Activated naive CD4-positive, alpha-beta T cell treated with anti-CD3 and anti-CD28 coated beads, Interleukin-2, amount 50 U/mL, for 72 hours (primary cell): ENCODE results near the gene UBE4B. TPM values are rescaled to one million over a fixed set of nuclear protein-coding genes. Genes with fewer than 3 reads are reported as not detected.
"Not testable (repeated sequence)": the region's sequence is repeated elsewhere in the genome, so short reads cannot be mapped to it uniquely, and the experiment has no call there.

Source experiments
- ATAC-seq, 2 donors: fragments of 150-1000 bp; cut with Tn5 transposase; 2 replicates each; pipeline ENCODE4 v1.10.0; 2021; ENCODE audit warnings: mild to moderate bottlenecking in 2 of 2, moderate library complexity in 2 of 2
- DNase-seq, 2 donors: peaks; one replicate each; pipeline ENCODE4 v3.0.0; 2021 to 2022; ENCODE audit warnings: low spot score in 2 of 2
- H3K27ac Mint-ChIP-seq, 2 donors: one replicate each; pipeline ENCODE4 v1.8.0; 2022; ENCODE audit warnings: mild to moderate bottlenecking in 2 of 2, mixed read lengths in 2 of 2
- H3K36me3 Mint-ChIP-seq, 2 donors: one replicate each; pipeline ENCODE4 v1.8.0; 2022; ENCODE audit warnings: mixed read lengths in 2 of 2
- H3K9me3 Mint-ChIP-seq, 2 donors: one replicate each; pipeline ENCODE4 v1.8.0; 2022; ENCODE audit warnings: mixed read lengths in 2 of 2
- total RNA-seq, 2 donors: library from RNA; stranded (reverse); gene quantifications; one replicate each; pipeline ENCODE4 v1.2.3, GENCODE V29; 2022

The UBE4B gene
- total RNA-seq, 2 donors from 2014 or later = 30.0 to 44.4 TPM

DNA sequence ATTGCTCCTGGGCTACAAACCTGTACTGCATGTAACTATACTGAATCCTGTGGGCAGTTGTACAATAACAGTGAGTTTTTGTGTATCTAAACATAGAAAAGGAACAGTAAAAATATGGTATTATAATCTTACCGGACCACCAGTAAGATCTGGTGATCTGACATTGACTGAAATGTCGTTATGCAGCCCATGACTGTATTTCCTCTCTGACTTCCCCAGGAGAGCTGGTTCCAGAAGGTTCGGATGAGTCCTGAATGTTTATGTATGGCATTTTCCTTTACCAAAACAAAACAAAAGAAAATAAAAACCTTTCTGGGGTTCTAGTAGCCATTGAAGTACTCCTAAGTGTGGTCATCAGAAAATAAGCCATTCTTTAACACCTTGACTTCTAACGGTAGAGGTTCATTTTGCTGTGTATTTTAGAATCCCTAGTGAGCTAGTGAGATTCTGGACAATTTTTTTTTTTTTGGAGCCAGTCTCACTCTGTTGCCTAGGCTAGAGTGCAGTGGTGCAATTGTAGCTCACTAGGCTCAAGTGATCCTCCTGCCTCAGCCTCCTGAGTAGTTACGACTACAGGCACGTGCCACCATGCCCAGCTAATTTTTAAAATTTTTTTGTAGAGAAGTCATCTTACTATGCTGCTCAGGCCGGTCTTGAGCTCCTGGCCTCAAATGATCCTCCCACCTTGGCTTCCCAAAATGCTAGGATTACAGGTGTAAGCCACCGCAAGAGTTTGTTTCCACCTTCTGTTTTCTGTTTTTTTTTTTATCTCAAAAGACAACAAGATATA is 27.7 kb downstream of the UBE4B start:
- H3K36me3 Mint-ChIP-seq = peaks cover 0 to 5% of the 10 kb centered on the region in 2 donors
- H3K9me3 Mint-ChIP-seq = no peaks in the 10 kb centered on the region

DNA sequence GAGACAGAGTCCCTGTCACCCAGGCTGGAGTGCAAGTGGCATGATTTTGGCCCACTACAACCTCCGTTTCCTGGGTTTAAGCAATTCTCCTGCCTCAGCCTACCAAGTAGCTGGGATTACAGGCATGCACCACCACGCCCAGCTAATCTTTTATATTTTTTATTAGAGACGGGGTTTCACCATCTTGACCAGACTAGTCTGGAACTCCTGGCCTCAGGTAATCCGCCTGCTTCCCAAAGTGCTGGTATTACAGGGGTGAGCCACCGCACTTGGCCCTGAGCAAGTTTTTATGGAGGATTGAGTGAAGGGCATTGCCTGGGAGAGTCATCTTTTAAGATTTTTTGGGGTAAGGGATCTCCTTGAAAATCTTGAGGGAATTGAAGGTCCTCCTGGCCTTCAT is 28.5 kb downstream of the UBE4B start:
- no peak for DNase-seq
- Mint-ChIP-seq H3K27ac (no peak overlapping the region), H3K36me3 (peaks cover 0 to 5% of the 10 kb centered on the region in 2 donors), H3K9me3 (no peaks in the 10 kb centered on the region)
- ATAC-seq = no peak

More for the DNA sequence above, 27.7 kb downstream of the UBE4B start:
- no peak for DNase-seq
- no peak overlapping the region for H3K27ac Mint-ChIP-seq
- no peak for ATAC-seq

GRCh38 chr1:10063878-10064277 is 31.1 kb downstream of the UBE4B start:
- no peak overlapping the region for H3K27ac Mint-ChIP-seq
- DNase-seq (no peak), ATAC-seq (no peak)
- peaks cover 0 to 5% of the 10 kb centered on the region in 2 donors for H3K36me3 Mint-ChIP-seq
- H3K9me3 Mint-ChIP-seq = no peaks in the 10 kb centered on the region

DNA sequence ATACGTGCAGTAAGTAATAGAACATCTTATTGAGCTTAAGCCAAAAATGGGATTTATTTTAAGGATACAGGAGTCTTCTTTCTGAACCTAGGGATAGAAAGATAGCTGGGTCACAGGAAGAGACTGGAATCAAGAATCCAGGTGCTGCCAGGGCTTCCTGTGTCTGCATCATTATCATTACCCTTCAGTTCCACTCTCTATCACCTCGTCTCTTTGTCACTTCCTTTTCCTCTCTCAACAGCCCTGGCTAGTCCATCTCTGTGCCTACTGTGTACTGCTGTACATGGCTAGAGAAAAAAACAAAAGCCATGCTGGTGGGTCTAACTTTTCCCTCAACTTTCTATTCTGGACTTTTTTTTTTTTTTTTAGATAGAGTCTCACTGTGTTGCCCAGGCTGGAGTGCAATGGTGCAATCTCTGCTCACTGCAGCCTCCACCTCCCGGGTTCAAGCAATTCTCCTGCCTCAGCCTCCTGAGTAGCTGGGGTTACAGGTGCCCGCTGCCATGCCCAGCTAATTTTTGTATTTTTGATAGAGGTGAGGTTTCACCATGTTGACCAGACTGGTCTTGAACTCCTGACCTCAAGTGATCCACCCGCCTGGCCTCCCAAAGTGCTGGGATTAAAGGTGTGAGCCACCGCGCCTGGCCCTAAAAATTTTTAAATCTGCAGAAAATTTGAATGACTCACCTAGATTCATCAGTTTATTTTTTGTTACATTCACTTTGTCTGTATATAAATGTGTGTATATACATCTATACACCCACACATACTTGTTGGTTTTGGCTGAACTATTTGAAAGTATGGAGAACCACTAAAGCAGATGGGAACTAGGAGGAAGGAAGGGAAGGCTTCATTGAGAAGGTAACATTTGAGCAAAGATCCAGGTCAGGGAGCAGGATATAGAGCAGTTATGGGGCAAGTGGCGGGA is 31.9 kb downstream of the UBE4B start:
- peaks cover 0 to 5% of the 10 kb centered on the region in 2 donors for H3K36me3 Mint-ChIP-seq
- peak overlapping the region; percentile 46 to 52 for H3K27ac Mint-ChIP-seq
- no peaks in the 10 kb centered on the region for H3K9me3 Mint-ChIP-seq
- DNase-seq (no peak), ATAC-seq (no peak)

DNA sequence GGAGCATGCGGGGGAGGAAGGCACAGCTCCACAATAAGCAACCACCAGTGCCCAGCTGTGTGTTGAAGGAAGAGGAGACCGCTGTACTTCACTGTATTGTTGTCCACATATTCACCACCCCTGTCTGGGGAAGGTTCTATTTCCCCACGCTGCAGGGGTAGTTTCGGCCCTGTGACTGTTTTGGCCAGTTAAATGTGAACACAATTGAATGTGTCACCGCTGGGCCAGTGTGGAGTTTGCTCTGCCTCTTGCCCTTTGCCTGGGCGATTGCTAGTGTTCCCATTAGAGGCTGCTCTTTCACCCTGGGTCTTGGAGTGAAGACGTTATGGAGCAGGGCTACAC is 32.6 kb downstream of the UBE4B start:
- Mint-ChIP-seq H3K9me3 (no peaks in the 10 kb centered on the region), H3K36me3 (peaks cover 0 to 5% of the 10 kb centered on the region in 2 donors), H3K27ac (no peak overlapping the region)
- no peak for DNase-seq
- no peak for ATAC-seq

DNA sequence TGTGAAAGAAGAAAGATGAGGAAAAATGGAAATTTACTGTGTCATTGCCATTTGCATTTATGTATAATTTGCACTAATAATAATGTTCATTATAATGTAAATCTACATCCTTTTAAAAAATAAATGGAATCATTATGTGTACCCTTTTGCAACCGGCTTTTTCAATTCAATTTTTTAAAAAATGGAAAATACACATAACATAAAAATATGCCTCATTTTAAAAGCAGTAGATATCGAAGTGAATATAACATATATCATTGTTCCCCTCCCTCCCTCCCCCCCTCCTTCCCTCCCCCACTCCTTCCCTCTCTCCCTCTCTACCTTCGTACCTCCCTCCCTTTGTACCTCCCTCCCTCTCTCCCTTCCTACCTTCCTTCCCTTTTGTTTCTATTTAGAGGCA is 33.0 kb downstream of the UBE4B start:
- ATAC-seq = no peak
- Mint-ChIP-seq H3K27ac (no peak overlapping the region), H3K36me3 (peaks cover 0 to 5% of the 10 kb centered on the region in 2 donors), H3K9me3 (no peaks in the 10 kb centered on the region)
- no peak for DNase-seq

DNA sequence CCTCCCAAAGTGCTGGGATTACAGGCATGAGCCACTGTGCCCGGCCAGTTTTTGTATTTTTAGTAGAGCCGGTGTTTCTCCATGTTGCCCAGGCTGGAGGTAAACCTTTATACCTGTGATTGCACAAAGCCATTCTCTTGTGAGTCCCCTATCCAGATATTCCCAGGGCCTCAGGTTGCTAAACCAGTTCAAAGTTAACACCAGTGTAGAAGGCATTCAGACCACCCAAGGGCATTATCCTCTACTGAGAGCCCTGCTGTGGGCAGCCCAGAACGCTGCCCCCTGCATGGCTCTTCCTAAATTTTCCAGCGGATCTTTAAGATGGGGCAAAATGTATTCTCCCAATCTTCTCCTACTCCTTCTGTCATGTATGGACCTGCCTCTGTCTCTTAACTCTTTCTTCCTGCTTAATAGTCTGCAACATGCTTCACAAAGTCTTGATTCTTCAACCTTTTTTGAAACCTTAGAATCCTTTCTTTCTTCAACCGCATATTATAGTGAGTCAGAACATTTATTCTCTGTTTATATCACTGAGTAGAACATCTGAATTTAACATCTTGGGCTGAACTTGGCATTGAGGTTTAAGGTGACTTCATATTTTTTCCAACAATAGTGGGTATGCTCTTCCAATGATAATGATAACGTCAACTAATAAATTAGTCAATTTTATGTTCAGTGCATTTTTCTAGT is 36.0 kb downstream of the UBE4B start:
- peaks cover 0 to 5% of the 10 kb centered on the region in 2 donors for H3K36me3 Mint-ChIP-seq
- no peak for ATAC-seq

DNA sequence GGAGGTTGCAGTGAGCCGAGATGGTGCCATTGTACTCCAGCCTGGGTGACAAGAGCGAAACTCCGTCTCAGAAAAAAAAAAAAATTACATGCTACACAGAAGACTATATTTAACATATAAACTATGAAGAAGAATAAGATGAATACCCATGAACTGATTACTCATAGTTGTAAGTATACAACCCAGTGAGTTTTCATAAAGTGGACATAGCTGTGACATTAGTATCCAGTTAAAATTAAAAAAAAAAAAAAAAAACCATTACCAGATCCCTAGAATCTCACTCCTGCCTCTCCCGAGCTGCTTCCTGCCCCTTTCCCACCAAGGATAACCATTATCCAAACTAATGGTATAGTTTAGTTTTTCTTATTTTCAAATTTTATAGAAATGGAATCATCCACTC is 37.4 kb downstream of the UBE4B start:
- Mint-ChIP-seq H3K27ac (no peak overlapping the region), H3K9me3 (no peaks in the 10 kb centered on the region), H3K36me3 (peaks cover 0 to under 1% of the 10 kb centered on the region in 2 donors)
- no peak for ATAC-seq
- no peak for DNase-seq

More for the DNA sequence above, 36.0 kb downstream of the UBE4B start:
- no peaks in the 10 kb centered on the region for H3K9me3 Mint-ChIP-seq
- DNase-seq = no peak
- H3K27ac Mint-ChIP-seq = no peak overlapping the region

DNA sequence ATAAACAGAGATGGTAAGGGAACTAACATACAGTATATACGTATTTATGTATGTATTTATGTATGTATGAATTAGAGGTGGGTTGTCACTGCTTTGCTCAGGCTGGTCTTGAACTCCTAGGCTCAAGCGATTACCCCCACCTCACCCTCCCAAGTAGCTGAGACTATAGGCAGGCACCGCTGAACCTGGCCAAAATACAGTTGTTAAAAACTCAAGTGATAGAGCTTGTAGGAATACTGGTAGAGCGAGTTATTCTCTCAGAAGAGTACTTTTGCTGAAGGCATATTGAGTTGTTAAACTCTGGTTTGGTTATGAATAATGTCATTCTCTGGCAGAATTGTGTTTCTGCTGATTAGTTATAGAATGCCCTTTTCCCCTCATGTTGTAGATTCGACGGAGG is 38.9 kb downstream of the UBE4B start:
- DNase-seq (no peak), ATAC-seq (no peak)
- no peaks in the 10 kb centered on the region for H3K36me3 Mint-ChIP-seq
- no peak overlapping the region for H3K27ac Mint-ChIP-seq
- no peaks in the 10 kb centered on the region for H3K9me3 Mint-ChIP-seq

DNA sequence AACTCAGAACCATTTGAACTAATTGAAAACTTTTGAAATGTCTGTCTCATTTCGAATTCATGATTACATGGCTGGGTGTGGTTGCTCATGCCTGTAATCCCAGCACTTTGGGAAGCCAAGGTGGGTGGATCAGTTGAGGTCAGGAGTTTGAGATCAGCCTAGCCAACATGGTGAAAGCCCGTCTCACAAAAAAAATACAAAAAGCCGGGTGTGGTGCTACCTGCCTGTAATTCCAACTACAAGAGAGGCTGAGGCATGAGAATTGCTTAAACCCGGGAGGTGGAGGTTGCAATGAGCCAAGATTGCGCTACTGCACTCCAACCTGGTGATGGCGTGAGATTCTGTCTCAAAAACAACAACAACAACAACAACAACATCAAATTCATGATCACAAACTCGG is 40.6 kb downstream of the UBE4B start:
- H3K27ac Mint-ChIP-seq, H3K9me3 Mint-ChIP-seq, ATAC-seq, H3K36me3 Mint-ChIP-seq, DNase-seq: not testable (repeated sequence)

DNA sequence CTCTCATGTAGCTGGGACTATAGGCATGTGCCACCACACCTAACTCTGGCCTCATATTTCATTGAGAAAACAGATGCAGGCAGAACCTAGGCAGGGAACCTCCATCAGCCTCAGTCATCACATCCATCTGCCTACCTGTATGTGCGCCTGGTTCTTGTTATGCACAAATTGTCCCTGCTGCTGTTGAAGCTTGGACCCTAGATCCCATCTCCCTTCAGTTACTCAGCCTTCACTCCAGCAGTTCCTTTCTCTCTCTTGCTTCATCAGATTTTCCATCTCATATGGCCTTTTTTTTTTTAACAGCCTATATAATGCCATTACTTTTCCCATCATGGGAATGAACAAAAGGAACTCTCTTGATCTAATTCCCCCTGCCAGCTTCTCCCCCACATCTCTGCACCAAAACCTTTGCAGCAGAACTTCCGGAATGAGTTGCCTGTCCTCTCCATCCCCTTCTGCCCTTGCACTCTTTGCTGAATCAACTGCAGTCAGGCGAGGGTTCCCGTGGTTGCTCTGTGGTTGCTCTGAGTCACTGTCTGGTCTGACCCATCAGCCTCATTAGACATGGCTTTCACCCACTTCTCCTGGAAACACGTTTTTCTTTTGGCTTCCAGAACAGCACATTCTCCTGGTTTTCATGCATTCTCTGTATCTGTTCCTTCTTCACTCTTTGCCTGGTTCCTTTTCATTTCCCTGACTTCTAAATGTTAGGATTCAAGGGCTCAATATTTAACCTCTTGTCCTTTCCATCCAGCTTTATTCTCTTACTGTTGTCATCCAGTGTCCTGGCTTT is 41.5 kb downstream of the UBE4B start:
- DNase-seq (peak; percentile 65 to 80), ATAC-seq (peak; percentile 98 to 100)
- H3K36me3 Mint-ChIP-seq = peaks cover 0 to 5% of the 10 kb centered on the region in 2 donors
- H3K27ac Mint-ChIP-seq = peak overlapping the region in 1 of 2 donors; percentile 0
- no peaks in the 10 kb centered on the region for H3K9me3 Mint-ChIP-seq

GRCh38 chr1:10074852-10075730 is 42.3 kb downstream of the UBE4B start:
- Mint-ChIP-seq H3K27ac (peak overlapping the region in 1 of 2 donors; percentile 0), H3K9me3 (no peaks in the 10 kb centered on the region), H3K36me3 (peaks cover under 1 to 5% of the 10 kb centered on the region in 2 donors)
- ATAC-seq = no peak
- no peak for DNase-seq

- no peaks in the 10 kb centered on the region for H3K9me3 Mint-ChIP-seq
- ATAC-seq (no peak), DNase-seq (no peak)
- H3K36me3 Mint-ChIP-seq = peaks cover 5 to 6% of the 10 kb centered on the region in 2 donors
- peak overlapping the region in 1 of 2 donors; percentile 0 for H3K27ac Mint-ChIP-seq
Measured at GRCh38 chr1:10075732-10076131, 43.0 kb downstream of the UBE4B start.

- ATAC-seq (no peak), DNase-seq (no peak)
- H3K36me3 Mint-ChIP-seq = peaks cover 5 to 7% of the 10 kb centered on the region in 2 donors
- H3K9me3 Mint-ChIP-seq = no peaks in the 10 kb centered on the region
- no peak overlapping the region for H3K27ac Mint-ChIP-seq
Measured at GRCh38 chr1:10078494-10078893, 45.7 kb downstream of the UBE4B start.

DNA sequence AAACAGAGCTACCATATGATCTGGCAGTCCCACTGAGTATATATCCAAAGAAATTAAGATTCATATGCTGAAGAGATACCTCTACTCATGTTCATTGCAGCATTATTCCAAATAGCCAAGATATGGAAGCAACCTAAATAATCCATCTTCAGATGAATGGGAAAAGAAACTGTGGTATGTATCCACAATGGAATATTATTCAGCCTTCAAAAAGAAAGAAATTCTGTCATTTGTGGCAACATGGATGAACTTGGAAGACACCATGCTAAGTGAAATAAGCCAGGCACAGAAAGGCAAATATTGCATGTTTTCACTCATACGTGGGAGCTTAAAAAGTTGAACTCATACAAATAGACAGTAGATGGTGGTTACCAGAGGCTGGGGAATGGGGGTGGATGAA is 47.8 kb downstream of the UBE4B start:
- Mint-ChIP-seq H3K27ac (no peak overlapping the region), H3K36me3 (peaks cover 5 to 7% of the 10 kb centered on the region in 2 donors), H3K9me3 (no peaks in the 10 kb centered on the region)
- DNase-seq (no peak), ATAC-seq (no peak)
